ENCODE results near the gene BIK.

The BIK gene

GRCh38 chr22:43092085-43092484 lies 18.5 kb upstream of the BIK start:
- H3K4me3 ChIP-seq (ENCODE audit: low read depth, low read length), result no peak overlapping the region
- no peak for TF ChIP-seq CTCF (conservative IDR thresholded peaks at IDR 0.05; ENCODE audit: low read depth, low read length)
- no peak for DNase-seq (ENCODE audit: low read depth)

- DNase-seq (ENCODE audit: low read depth), result no peak
- TF ChIP-seq CTCF (conservative IDR thresholded peaks at IDR 0.05; ENCODE audit: low read depth, low read length), result no peak
- H3K4me3 ChIP-seq (ENCODE audit: low read depth, low read length), result no peak overlapping the region
Measured at GRCh38 chr22:43094085-43094484, 16.5 kb upstream of the BIK start.

- no peak for TF ChIP-seq CTCF (conservative IDR thresholded peaks at IDR 0.05; ENCODE audit: low read depth, low read length)
Measured at GRCh38 chr22:43094551-43094950, 16.0 kb upstream of the BIK start.

GRCh38 chr22:43096420-43096819 lies 14.1 kb upstream of the BIK start:
- no peak overlapping the region for H3K4me3 ChIP-seq (ENCODE audit: low read depth, low read length)
- no peak for TF ChIP-seq CTCF (conservative IDR thresholded peaks at IDR 0.05; ENCODE audit: low read depth, low read length)
- DNase-seq (ENCODE audit: low read depth), result no peak

More at GRCh38 chr22:43094551-43094950, 16.0 kb upstream of the BIK start:
- no peak overlapping the region for H3K4me3 ChIP-seq (ENCODE audit: low read depth, low read length)
- DNase-seq (ENCODE audit: low read depth), result no peak

GRCh38 chr22:43098356-43098755 lies 12.2 kb upstream of the BIK start:
- no peak overlapping the region for H3K4me3 ChIP-seq (ENCODE audit: low read depth, low read length)
- DNase-seq (ENCODE audit: low read depth), result no peak
- no peak for TF ChIP-seq CTCF (conservative IDR thresholded peaks at IDR 0.05; ENCODE audit: low read depth, low read length)

- no peak overlapping the region for H3K4me3 ChIP-seq (ENCODE audit: low read depth, low read length)
- DNase-seq (ENCODE audit: low read depth), result no peak
- TF ChIP-seq CTCF (conservative IDR thresholded peaks at IDR 0.05; ENCODE audit: low read depth, low read length), result no peak
Measured at GRCh38 chr22:43099095-43099494, 11.5 kb upstream of the BIK start.

GRCh38 chr22:43100225-43100624 lies 10.3 kb upstream of the BIK start:
- no peak for TF ChIP-seq CTCF (conservative IDR thresholded peaks at IDR 0.05; ENCODE audit: low read depth, low read length)
- no peak for DNase-seq (ENCODE audit: low read depth)
- H3K4me3 ChIP-seq (ENCODE audit: low read depth, low read length), result no peak overlapping the region
